Stimulated activated naive CD8-positive, alpha-beta T cell treated with anti-CD3 and anti-CD28 coated beads, Interleukin-15, amount 100 ng/mL, for 72 hours (primary cell): ENCODE results near the gene CDK19.

ENCODE experiments used
- ATAC-seq: fragments of 150-1000 bp; cut with Tn5 transposase; 2 replicates; pipeline ENCODE4 v1.10.0; 2021; ENCODE audit warnings: mild to moderate bottlenecking, moderate library complexity
- DNase-seq, 2 donors: peaks; one replicate each; pipeline ENCODE4 v3.0.0; 2021 to 2022
- H3K27ac Mint-ChIP-seq, 2 donors: one replicate each; pipeline ENCODE4 v1.8.0; 2022; ENCODE audit warnings: mild to moderate bottlenecking in 2 of 2, mixed read lengths in 2 of 2, moderate library complexity in 2 of 2
- H3K27me3 Mint-ChIP-seq: one replicate; pipeline ENCODE4 v1.8.0; 2022; ENCODE audit warnings: mixed read lengths
- H3K4me1 Mint-ChIP-seq: one replicate; pipeline ENCODE4 v1.8.0; 2022; ENCODE audit warnings: mild to moderate bottlenecking, mixed read lengths
- H3K4me3 Mint-ChIP-seq, 2 donors: one replicate each; pipeline ENCODE4 v1.8.0; 2022; ENCODE audit warnings: mild to moderate bottlenecking in 2 of 2, mixed read lengths in 2 of 2, moderate library complexity in 1 of 2
- H3K9me3 Mint-ChIP-seq, 2 donors: one replicate each; pipeline ENCODE4 v1.8.0; 2022; ENCODE audit warnings: mixed read lengths in 2 of 2

CDK19 gene

DNA sequence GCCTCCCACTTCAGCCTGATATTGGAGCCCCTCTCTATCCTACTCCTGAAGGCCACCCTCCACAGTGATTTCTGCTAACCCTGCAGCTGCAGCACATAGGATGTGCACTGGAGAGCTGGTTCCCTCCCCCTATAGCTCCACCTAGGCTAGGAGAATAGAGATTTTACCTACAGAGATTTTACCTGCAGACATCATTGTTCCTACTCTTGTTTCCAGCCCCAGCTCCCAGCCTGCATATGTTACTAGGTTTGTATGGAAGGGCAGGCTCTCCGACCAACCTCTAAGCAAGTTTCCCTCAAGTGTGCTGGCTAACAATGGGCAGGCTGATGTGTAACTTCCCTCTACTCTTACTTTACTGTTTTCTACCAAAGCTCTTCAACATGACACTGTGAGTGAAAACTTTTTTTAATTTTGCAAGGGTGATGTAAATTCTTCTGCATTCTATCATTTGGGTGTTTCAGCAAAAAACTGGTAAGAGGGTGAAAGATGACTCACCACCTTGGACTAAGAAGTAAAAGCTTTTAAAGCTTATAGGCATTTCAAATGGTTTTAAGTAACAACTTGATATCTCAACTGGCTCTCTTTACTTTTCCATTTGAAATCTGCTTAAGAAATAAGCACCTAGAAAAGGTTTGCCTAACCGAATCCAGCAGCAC, 106.8 kb downstream of the CDK19 start:
- Mint-ChIP-seq H3K27me3 (no peaks in the 10 kb centered on the region), H3K9me3 (no peaks in the 10 kb centered on the region), H3K4me3 (no peak overlapping the region), H3K27ac (no peak overlapping the region), H3K4me1 (peaks cover 5% of the 10 kb centered on the region)
- ATAC-seq (no peak), DNase-seq (no peak)

DNA sequence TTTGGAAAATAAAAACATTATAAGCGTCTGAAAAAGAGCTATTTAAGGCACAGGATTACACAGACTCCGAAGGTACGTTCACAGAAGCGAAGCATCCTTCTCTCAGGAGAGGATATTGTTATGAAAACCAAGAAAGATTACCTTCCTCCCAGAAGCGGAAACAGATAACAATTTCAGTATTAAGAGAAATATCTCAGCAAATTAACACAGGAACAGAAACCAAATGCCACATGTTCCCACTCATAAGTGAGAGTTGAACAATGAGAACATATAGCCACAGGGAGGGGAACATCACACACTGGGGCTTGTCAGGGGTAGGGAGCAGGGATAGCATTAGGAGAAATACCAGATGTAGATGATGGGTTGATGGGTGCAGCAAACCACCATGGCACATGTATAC, 109.7 kb downstream of the CDK19 start:
- no peak overlapping the region for H3K4me3 Mint-ChIP-seq
- no peak for DNase-seq
- H3K9me3 Mint-ChIP-seq, result no peaks in the 10 kb centered on the region
- ATAC-seq, result no peak
- no peak overlapping the region for H3K27ac Mint-ChIP-seq
- no peaks in the 10 kb centered on the region for H3K27me3 Mint-ChIP-seq
- H3K4me1 Mint-ChIP-seq, result peaks cover 5% of the 10 kb centered on the region

DNA sequence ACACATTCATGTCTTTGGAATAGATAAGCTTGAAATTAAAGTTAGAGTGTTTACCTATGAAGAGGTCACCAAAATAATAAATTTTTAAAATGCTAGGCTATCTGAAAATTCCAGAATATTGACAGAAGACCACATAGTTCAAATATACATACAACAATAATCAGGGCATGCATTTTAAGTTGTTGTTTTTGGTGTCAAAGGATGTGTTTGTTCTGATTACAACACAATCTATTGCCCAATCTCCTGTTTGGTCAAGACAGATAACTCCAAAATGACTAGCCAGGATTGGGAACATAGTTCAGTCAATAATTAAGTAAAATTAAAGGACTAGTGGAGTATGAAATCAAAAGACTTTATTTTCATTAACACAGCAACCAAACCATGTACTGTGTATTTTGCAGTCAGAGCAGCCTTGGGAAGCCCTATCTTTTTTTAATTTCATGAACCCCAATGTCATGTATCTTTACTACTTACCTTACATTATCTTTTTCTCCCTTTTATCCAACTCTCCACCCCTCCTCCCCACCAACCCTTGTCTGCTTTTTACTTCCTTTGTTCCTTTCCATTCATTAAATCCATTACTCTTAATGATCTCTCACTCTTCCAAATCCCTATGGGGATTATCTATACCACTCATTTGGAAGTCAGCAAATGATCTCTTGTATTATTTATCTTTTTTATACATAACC, 111.2 kb downstream of the CDK19 start:
- Mint-ChIP-seq H3K9me3 (no peaks in the 10 kb centered on the region), H3K4me1 (peaks cover 5% of the 10 kb centered on the region), H3K27ac (peak overlapping the region in 1 of 2 donors; percentile 8), H3K27me3 (no peaks in the 10 kb centered on the region), H3K4me3 (no peak overlapping the region)
- DNase-seq (no peak), ATAC-seq (no peak)

DNA sequence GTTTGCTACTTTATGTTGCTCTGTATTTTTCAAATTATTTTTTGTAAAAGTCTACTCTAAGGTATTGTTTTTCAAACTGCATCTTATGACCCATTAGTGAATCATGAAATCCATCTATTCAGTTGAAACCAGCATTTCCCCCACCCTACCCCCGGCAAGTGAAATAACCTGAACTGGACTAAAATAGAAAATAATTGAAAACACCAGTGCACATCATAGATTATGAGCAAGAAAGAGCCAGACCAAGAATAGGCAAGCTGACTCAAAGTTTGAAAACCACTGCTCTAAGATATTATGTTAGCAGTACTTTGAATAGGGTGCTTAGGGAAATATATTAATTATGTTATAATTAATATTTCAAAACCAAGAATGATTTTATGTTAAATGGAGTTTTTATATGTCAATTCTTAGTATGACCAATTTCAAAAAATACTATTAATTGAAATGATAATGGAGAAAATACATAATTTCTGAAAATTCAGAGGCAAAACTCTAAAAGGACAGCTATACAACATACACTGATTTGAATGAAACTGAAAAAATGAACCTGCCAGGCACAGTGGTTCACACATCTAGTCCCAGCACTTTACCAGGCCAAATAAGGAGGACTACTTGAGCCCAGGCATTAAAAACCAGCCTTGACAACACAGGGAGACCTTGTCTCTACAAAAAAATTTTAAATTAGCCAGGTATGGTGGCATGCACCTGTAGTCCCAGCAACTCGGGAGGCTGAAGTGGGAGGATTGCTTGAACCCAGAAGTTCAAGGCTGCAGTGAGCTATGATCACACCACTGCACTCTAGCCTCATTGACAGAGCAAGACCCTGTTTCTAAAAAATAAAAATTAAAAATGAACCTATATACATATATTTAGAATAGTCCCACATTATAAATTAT, 112.0 kb downstream of the CDK19 start:
- Mint-ChIP-seq H3K4me1 (peaks cover 2% of the 10 kb centered on the region), H3K27me3 (no peaks in the 10 kb centered on the region), H3K27ac (no peak overlapping the region), H3K9me3 (no peaks in the 10 kb centered on the region), H3K4me3 (no peak overlapping the region)
- ATAC-seq, result no peak
- no peak for DNase-seq

DNA sequence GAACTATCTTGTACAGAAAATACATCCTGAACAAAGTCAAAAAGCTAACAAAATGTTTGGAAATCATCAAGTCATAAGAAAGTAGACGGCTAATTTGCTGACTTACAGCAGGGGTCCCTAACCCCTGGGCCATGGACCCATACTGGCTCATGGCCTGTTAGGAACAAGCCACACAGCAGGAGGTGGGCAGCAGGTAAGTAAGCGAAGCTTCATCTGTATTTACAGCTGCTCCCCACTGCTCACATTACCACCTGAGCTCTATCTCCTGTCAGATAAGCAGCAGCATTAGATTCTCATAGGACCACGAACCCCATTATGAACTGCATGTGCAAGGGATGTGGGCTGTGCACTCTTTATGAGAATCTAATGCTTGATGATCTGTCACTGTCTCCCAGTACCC, 115.5 kb downstream of the CDK19 start:
- no peak for ATAC-seq
- H3K27me3 Mint-ChIP-seq, result no peaks in the 10 kb centered on the region
- no peaks in the 10 kb centered on the region for H3K4me1 Mint-ChIP-seq
- H3K9me3 Mint-ChIP-seq, result no peaks in the 10 kb centered on the region
- DNase-seq, result no peak
- H3K4me3 Mint-ChIP-seq, result no peak overlapping the region
- H3K27ac Mint-ChIP-seq, result no peak overlapping the region

DNA sequence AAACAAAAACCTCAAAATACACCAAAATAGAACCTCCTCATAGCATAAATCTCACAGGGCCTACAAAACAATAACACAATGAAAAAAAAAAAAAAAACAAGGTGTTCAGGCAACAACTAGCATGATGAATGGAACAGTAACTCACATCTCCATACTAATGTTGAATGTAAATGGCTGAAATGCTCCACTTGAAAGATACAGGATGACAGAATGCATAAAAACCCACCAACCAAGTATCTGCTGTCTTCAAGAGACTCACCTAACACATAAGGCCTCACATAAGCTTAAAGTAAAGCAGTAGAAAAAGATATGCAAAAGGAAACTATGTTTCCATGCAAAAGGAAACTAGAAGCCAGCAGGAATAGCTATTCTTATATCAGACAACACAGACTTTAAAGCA, 121.3 kb downstream of the CDK19 start:
- no peak for ATAC-seq
- H3K4me3 Mint-ChIP-seq, result no peak overlapping the region
- no peak overlapping the region for H3K27ac Mint-ChIP-seq

DNA sequence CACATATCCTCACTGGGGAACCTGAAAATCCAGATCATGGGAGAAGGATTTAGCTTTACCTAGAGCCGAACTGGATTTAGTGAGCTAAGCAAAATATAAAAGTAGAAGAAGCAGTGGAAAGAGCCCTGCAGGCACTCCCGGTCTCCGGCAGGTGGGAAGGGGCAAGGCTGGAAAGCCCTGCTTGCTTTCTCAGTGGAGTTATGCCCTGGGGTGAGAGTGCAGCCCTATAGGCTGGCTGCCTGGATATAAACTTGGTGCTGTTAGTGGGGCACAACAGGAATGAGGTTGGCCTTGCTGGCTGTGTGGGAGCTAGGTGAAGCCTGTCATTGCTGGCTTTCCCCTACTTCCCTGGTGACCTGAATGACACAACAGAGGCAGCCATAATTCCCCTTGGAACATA, 122.0 kb downstream of the CDK19 start:
- ATAC-seq (no peak), DNase-seq (no peak)
- Mint-ChIP-seq H3K4me3 (no peak overlapping the region), H3K27ac (no peak overlapping the region), H3K27me3 (no peaks in the 10 kb centered on the region), H3K4me1 (peaks cover 19% of the 10 kb centered on the region), H3K9me3 (peaks cover 0 to 9% of the 10 kb centered on the region in 2 donors)

More for the DNA sequence above, 121.3 kb downstream of the CDK19 start:
- no peak for DNase-seq
- H3K27me3 Mint-ChIP-seq, result no peaks in the 10 kb centered on the region
- H3K4me1 Mint-ChIP-seq, result peaks cover 12% of the 10 kb centered on the region
- H3K9me3 Mint-ChIP-seq, result peaks cover 0 to 9% of the 10 kb centered on the region in 2 donors

DNA sequence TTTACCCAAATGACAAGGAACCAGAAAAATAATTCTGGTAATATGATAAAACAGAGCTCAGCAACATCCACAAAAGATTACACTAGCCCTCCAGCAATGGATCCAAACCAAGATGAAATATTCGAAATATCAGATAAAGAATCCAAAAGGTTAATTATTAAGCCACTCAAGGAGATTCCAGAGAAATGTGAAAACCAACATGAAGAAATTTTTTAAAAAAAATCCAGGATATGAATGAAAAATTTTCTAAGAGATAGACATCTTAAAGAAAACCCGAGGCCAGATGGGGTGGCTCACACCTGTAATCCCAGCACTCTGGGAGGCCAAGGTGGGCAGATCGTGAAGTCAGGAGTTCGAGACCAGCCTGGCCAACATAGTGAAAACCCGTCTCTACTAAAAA, 124.4 kb downstream of the CDK19 start:
- no peaks in the 10 kb centered on the region for H3K27me3 Mint-ChIP-seq
- H3K4me3 Mint-ChIP-seq, result no peak overlapping the region
- DNase-seq, result no peak
- ATAC-seq, result no peak
- H3K9me3 Mint-ChIP-seq, result peaks cover 0 to 9% of the 10 kb centered on the region in 2 donors
- H3K27ac Mint-ChIP-seq, result no peak overlapping the region
- peaks cover 32% of the 10 kb centered on the region for H3K4me1 Mint-ChIP-seq

DNA sequence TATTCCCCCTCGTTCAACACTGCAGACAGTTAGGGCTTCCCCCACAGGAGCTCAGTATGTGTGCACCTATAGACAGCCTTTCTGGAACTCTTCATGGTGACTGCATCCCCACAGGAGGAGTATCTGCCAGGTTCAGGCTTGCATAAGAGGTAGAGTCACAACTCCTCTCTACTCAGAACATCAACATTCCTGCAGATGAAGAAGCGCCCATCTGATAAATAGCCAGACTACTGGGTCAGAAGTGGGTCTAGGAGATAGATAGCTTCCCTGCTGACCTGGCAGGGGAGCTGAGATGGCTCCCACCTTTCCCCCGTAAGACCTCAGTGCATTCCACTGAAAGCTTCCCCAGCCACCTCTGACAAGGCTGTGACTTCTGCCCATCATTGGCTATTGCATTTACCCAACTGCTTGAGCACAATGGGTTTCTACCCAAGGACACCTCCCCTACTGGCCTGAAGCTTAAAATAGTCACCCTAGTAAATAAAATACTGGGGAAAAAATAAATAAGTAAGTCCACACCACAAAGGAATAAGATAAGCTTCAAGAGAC, 125.1 kb downstream of the CDK19 start:
- ATAC-seq (no peak), DNase-seq (no peak)
- Mint-ChIP-seq H3K4me1 (peaks cover 32% of the 10 kb centered on the region), H3K27ac (no peak overlapping the region), H3K4me3 (no peak overlapping the region), H3K27me3 (no peaks in the 10 kb centered on the region), H3K9me3 (peaks cover 0 to 9% of the 10 kb centered on the region in 2 donors)

DNA sequence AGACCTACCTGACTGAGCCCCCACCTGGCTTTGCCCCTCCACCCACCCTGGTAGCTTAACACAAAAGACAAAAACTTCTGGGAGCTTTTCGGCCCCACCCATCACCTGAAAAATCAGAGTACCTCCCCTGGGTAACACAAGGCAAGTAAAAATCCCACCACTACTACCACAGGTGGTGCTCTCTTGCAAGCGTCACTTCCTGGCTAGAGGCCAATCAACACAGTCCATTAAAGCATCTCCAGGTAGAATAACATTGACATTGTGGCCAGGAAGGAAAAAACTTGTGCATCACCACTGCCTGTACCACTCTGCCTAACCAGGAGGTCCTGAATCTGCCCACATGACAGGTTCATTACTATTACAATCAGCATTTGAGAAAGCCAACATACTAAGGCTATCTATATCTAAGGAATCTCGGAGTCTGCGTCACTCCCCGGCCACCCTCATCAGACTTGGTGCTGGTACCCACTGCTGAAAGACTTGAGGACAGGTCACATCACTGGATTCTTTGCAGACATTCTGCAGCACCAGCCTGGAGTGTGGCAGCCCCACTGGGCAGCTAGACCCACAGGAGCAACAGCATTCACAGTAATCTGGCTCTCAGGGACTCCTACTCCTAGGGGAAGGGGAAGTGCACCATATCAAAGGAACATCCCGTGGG, 125.9 kb downstream of the CDK19 start:
- H3K27ac Mint-ChIP-seq, result no peak overlapping the region
- peak; percentile 75 for ATAC-seq
- no peak for DNase-seq
- no peaks in the 10 kb centered on the region for H3K27me3 Mint-ChIP-seq
- H3K9me3 Mint-ChIP-seq, result peaks cover 0 to 8% of the 10 kb centered on the region in 2 donors
- no peak overlapping the region for H3K4me3 Mint-ChIP-seq
- H3K4me1 Mint-ChIP-seq, result peaks cover 32% of the 10 kb centered on the region

DNA sequence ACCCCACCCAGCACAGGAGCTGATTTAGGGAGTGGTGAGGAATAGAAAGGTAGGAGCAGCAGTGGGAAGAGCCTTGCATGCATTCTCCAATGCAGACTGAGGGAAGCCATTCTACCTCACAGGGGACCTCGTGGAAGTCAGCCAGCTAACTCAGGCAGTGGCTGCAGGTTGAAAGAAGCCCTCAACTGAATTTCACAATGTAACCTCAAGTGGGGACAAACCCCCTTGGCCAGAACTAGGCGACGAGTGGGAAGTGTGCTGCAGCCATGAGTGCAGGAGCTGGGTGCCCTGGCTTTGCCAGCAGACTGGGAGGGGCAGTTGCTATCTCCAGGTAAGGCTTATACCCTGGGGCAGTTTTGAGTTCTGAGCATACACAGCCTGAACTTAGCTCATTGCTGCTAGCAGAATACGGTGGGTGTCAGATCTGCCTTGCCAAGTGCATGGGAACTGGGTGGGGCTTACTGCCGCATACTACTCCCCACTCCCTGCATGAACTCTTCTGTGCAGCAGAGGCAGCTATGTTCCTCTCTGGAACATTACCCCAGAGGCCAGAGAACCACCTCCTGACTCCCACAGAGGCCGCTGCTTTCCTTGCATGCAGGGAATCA, 126.5 kb downstream of the CDK19 start:
- Mint-ChIP-seq H3K4me1 (peaks cover 32% of the 10 kb centered on the region), H3K27me3 (no peaks in the 10 kb centered on the region), H3K9me3 (peaks cover 0 to 2% of the 10 kb centered on the region in 2 donors), H3K4me3 (peak overlapping the region in 1 of 2 donors; percentile 1), H3K27ac (no peak overlapping the region)
- DNase-seq (no peak), ATAC-seq (peak; percentile 56)

DNA sequence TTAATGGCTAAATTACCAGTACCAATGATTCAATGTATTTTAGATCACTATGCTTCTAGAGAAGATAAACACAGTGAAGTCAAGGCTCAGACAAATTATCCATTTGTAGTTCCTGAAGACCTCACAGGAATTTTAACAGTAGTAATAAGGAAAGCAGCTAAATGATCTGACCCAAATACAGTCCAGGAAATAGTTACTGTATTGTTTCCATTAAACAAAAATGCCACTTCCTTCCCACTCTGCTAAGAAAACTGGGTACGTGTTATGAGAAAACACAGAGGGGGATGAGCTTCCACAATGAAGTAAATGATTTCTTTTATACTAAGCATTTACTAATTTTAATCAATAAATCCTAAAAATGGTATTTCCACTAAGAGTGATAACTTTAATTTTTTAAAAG, 127.9 kb downstream of the CDK19 start:
- H3K4me3 Mint-ChIP-seq, result no peak overlapping the region
- H3K9me3 Mint-ChIP-seq, result no peaks in the 10 kb centered on the region

DNA sequence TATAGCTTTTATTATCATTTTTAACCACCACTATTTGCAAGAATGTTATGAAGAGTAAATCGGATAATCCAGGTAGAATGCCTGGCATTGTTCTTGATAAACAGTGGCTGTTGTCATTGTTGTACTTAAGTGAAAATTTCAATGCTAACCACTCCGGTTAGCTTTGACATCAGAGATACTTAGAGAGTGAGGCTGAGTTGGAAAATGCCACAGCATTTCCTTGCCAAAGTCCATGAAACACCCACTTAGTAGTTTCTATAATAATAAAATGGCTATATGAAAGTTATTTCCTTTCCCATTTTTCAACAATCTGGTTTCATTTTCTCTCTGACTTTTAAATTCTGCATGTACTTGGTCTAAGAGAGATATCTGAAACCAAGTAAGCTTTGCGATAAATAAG, 132.0 kb downstream of the CDK19 start:
- Mint-ChIP-seq H3K9me3 (no peaks in the 10 kb centered on the region), H3K27ac (no peak overlapping the region), H3K4me3 (no peak overlapping the region), H3K4me1 (peaks cover 21% of the 10 kb centered on the region), H3K27me3 (no peaks in the 10 kb centered on the region)
- ATAC-seq (no peak), DNase-seq (no peak)

More for the DNA sequence above, 127.9 kb downstream of the CDK19 start:
- DNase-seq (no peak), ATAC-seq (no peak)
- Mint-ChIP-seq H3K27me3 (no peaks in the 10 kb centered on the region), H3K27ac (peak overlapping the region in 1 of 2 donors; percentile 71), H3K4me1 (peaks cover 35% of the 10 kb centered on the region)

DNA sequence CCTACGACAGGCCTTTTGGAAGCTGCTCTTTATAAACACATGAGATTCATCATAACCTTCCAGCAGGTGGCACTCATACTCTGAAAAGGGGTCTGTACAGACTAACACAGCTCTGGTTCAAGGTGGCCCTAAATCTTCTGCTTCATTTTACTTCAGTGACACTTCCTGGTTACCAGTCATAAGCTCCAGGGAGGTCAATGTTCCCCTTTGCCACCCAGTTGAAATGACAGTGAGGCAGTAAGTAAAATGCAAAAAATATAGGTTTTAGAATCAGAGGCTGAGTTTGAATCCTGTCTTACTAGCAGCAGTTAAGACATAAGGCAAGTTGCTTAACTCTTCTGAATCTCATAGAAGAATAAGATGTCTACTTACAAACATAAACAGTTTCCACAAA, 132.8 kb downstream of the CDK19 start:
- peak; percentile 65 to 66 for DNase-seq
- H3K4me3 Mint-ChIP-seq, result no peak overlapping the region
- peak overlapping the region in 1 of 2 donors; percentile 13 for H3K27ac Mint-ChIP-seq
- ATAC-seq, result peak; percentile 100
- no peaks in the 10 kb centered on the region for H3K27me3 Mint-ChIP-seq
- H3K4me1 Mint-ChIP-seq, result peaks cover 14% of the 10 kb centered on the region
- no peaks in the 10 kb centered on the region for H3K9me3 Mint-ChIP-seq
